SU-DHL-6 (cell line): ENCODE results near the gene SGCA.

ENCODE experiments used
- H2AFZ ChIP-seq: fragments of 200-600 bp; sonication (generic); 2 replicates; pipeline ENCODE4 v1.6.1; 2014; ENCODE audit warnings: low read depth, mild to moderate bottlenecking, moderate library complexity, mixed read lengths, antibody characterized with exemption, low read length; ENCODE audit not compliant: severe bottlenecking
- H3F3A ChIP-seq: fragments of 200-600 bp; shearing (Covaris generic); 2 replicates; pipeline ENCODE4 v1.6.0; 2016; ENCODE audit warnings: antibody characterized with exemption, mild to moderate bottlenecking; ENCODE audit not compliant: insufficient read depth
- H3K27ac ChIP-seq: fragments of 200-600 bp; sonication (generic); 2 replicates; pipeline ENCODE4 v1.5.1; 2016; ENCODE audit warnings: low read depth, mild to moderate bottlenecking, low read length, moderate library complexity, mixed read lengths
- H3K27me3 ChIP-seq: fragments of 200-600 bp; sonication (generic), shearing (Covaris generic); 2 replicates; pipeline ENCODE4 v1.6.0; 2014; ENCODE audit warnings: mild to moderate bottlenecking, low read length
- H3K36me3 ChIP-seq: fragments of 200-600 bp; sonication (generic); 2 replicates; pipeline ENCODE4 v1.6.1; 2014; ENCODE audit warnings: mild to moderate bottlenecking, low read length, mixed read lengths
- H3K4me2 ChIP-seq: fragments of 300-600, 200-600 bp; shearing (Covaris generic), sonication (generic); 2 replicates; pipeline ENCODE4 v1.6.0; 2014; ENCODE audit warnings: low read length, low read depth, mild to moderate bottlenecking; ENCODE audit not compliant: poor library complexity, severe bottlenecking
- H3K4me3 ChIP-seq: fragments of 200-600 bp; sonication (generic); 2 replicates; pipeline ENCODE4 v1.5.1; 2014; ENCODE audit warnings: antibody characterized with exemption, low read length, mild to moderate bottlenecking, mixed read lengths; ENCODE audit not compliant: insufficient read depth, poor library complexity, severe bottlenecking
- H3K79me2 ChIP-seq: fragments of 200-600 bp; sonication (generic); 2 replicates; pipeline ENCODE4 v1.6.1; 2014; ENCODE audit warnings: mild to moderate bottlenecking, low read length, moderate library complexity; ENCODE audit not compliant: insufficient read depth
- H3K9ac ChIP-seq: fragments of 200-600 bp; sonication (generic); 2 replicates; pipeline ENCODE4 v1.7.0; 2014; ENCODE audit warnings: mild to moderate bottlenecking, low read length
- H3K9me2 ChIP-seq: fragments of 200-600 bp; sonication (generic); replicated peaks from 2 replicates; pipeline ENCODE4 v1.6.1; 2014; ENCODE audit warnings: low read length; ENCODE audit not compliant: insufficient read depth
- H3K9me3 ChIP-seq: fragments of 200-600 bp; sonication (generic); 2 replicates; pipeline ENCODE4 v1.6.1; 2014; ENCODE audit warnings: low read length, mixed read lengths; ENCODE audit not compliant: insufficient read depth
- H4K20me1 ChIP-seq: fragments of 200-600 bp; sonication (generic); 2 replicates; pipeline ENCODE4 v1.6.1; 2014; ENCODE audit warnings: low read depth, mild to moderate bottlenecking, antibody characterized with exemption, low read length, moderate library complexity, mixed read lengths
- EZH2phosphoT487 ChIP-seq: fragments of 200-600 bp; sonication (generic), shearing (Covaris generic); conservative IDR thresholded peaks from 2 replicates; pipeline ENCODE4 v1.6.1; 2018; ENCODE audit warnings: mild to moderate bottlenecking, antibody characterized with exemption, low read length, moderate library complexity, mixed read lengths
- TF ChIP-seq, protein P1 (sequence below): fragments of 200-600 bp; sonication (generic); IDR thresholded peaks from one replicate; pipeline ENCODE4 v1.5.1; 2017; ENCODE audit warnings: antibody characterized with exemption, mild to moderate bottlenecking, low read length, moderate library complexity; ENCODE audit not compliant: insufficient read depth, poor library complexity, severe bottlenecking

Gene SGCA

DNA sequence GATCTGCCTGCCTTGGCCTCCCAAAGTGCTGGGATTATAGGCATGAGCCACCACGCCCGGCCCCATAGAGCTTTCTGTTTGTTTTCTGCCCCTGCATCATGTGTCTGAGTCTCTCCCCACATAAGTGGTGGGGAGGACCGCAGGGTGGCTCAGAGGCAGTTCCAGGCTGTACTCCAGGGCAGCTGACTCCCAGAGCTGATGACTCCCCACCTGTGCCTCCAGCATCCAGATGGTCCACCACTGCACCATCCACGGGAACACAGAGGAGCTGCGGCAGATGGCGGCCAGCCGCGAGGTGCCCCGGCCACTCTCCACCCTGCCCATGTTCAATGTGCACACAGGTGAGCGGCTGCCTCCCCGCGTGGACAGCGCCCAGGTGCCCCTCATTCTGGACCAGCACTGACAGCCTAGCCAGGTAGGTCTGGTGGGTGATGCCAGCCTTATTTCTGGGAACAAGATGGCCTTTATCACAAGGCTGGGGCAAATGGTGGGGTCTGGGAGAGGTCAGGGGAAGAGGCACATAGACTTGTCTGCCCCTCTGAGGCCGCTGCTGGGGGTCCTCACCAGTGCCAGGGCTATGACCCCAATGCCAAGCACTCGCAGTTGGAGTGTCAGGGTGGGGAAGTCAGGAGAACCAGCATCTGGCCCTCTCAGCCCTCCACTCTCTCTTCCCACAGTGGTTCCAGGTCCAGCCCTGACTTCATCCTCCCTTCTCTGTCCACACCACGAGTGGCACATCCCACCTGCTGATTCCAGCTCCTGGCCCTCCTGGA, 9.4 kb downstream of the SGCA start:
- no peaks in the 10 kb centered on the region for H3K9me3 ChIP-seq
- H2AFZ ChIP-seq: no peak overlapping the region
- H3K4me3 ChIP-seq: no peak overlapping the region
- no peak overlapping the region for H3K9ac ChIP-seq
- no peaks in the 10 kb centered on the region for H3K9me2 ChIP-seq
- H3K27ac ChIP-seq: no peak overlapping the region
- TF ChIP-seq, protein P1, sequence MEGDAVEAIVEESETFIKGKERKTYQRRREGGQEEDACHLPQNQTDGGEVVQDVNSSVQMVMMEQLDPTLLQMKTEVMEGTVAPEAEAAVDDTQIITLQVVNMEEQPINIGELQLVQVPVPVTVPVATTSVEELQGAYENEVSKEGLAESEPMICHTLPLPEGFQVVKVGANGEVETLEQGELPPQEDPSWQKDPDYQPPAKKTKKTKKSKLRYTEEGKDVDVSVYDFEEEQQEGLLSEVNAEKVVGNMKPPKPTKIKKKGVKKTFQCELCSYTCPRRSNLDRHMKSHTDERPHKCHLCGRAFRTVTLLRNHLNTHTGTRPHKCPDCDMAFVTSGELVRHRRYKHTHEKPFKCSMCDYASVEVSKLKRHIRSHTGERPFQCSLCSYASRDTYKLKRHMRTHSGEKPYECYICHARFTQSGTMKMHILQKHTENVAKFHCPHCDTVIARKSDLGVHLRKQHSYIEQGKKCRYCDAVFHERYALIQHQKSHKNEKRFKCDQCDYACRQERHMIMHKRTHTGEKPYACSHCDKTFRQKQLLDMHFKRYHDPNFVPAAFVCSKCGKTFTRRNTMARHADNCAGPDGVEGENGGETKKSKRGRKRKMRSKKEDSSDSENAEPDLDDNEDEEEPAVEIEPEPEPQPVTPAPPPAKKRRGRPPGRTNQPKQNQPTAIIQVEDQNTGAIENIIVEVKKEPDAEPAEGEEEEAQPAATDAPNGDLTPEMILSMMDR: no peak
- TF ChIP-seq EZH2phosphoT487: no peak
- no peaks in the 10 kb centered on the region for H3K27me3 ChIP-seq
- H3F3A ChIP-seq: no peaks in the 10 kb centered on the region
- H3K4me2 ChIP-seq: no peak overlapping the region
- H3K79me2 ChIP-seq: no peaks in the 10 kb centered on the region
- H4K20me1 ChIP-seq: no peaks in the 10 kb centered on the region
- no peaks in the 10 kb centered on the region for H3K36me3 ChIP-seq

- H3K27ac ChIP-seq: no peak overlapping the region
- H3K36me3 ChIP-seq: no peaks in the 10 kb centered on the region
- no peak overlapping the region for H3K4me2 ChIP-seq
- no peaks in the 10 kb centered on the region for H4K20me1 ChIP-seq
- TF ChIP-seq EZH2phosphoT487: no peak
- H2AFZ ChIP-seq: no peak overlapping the region
- H3F3A ChIP-seq: no peaks in the 10 kb centered on the region
- H3K9me3 ChIP-seq: no peaks in the 10 kb centered on the region
- H3K4me3 ChIP-seq: no peak overlapping the region
- no peaks in the 10 kb centered on the region for H3K9me2 ChIP-seq
- H3K27me3 ChIP-seq: no peaks in the 10 kb centered on the region
- H3K79me2 ChIP-seq: no peaks in the 10 kb centered on the region
- no peak overlapping the region for H3K9ac ChIP-seq
Measured at GRCh38 chr17:50176559-50177357, 11.0 kb downstream of the SGCA start.

DNA sequence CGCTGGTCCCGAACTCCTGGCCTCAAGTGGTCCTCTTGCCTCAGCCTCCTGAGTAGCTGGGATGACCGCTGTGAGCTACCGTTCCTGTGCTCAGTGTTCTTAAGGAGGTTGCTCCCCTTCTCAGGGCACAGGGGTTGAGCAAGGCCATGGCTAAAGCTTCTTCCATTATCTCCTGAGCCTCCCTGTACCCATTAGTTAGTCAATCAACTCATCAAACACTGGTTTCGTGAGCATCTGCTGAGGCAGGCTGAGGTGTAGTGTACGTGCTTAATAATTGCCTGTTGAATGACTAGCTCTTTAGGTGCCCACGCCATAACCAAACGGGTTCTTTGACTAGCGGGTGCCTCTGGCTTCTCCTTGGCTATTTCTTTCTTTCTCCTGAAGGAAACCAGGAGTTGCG, 11.7 kb downstream of the SGCA start:
- Histone ChIP-seq H2AFZ (no peak overlapping the region), H3K4me2 (no peak overlapping the region), H3K9ac (no peak overlapping the region), H3K9me3 (no peaks in the 10 kb centered on the region), H3K4me3 (no peak overlapping the region), H3K9me2 (no peaks in the 10 kb centered on the region), H4K20me1 (no peaks in the 10 kb centered on the region), H3K27me3 (no peaks in the 10 kb centered on the region), H3K36me3 (no peaks in the 10 kb centered on the region), H3K27ac (no peak overlapping the region), H3K79me2 (no peaks in the 10 kb centered on the region), H3F3A (no peaks in the 10 kb centered on the region)
- TF ChIP-seq, protein P1: no peak
